ENCODE measurements around the gene HNRNPA1.

DNA sequence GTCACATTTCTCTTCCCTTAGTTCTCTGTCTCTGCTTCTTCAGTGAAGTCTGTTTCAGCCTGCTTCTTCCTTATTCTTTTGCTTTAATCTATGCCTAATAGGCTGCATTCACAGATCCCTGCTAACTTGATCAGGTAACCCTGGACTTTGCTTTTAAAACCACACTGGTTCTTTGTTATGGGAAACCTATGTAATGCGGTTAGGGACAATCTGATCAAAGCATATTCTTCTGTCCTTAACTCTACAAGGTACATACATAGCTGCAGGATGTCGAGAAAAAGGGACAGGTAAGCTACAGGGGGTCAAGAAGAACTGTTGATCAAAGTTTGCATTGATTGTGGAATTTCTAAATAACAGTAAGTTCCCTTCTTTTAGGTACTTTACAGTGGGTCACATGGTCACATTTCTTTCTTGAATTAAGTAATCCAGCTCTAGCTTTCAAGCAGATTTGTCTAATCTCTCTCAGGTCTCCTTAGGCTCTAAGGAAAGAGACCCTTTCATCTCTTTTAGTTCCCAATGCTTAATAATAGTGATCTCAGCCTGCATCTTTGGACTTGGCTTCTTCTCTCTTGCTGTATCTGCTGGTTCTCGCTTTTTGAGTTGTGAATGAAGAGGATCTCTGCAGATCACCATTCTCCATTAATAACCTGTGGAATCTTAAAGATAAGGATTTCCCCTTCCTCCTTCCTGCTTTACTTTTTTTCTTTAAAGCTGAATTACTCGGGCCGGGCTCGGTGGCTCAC lies 48.2 kb downstream of the HNRNPA1 start:
- TF ChIP-seq ELF4 (IDR thresholded peaks at IDR 0.05): no peak
- no peak for TF ChIP-seq FOXA1 (IDR thresholded peaks at IDR 0.05)
- TF ChIP-seq NFRKB (IDR thresholded peaks at IDR 0.05): no peak
- no peak for TF ChIP-seq SP1 (IDR thresholded peaks at IDR 0.05)
- no peak for TF ChIP-seq SUZ12 (IDR thresholded peaks at IDR 0.05)
- no peak for TF ChIP-seq ARNT (IDR thresholded peaks at IDR 0.05)
- no peak for TF ChIP-seq FOXM1 (IDR thresholded peaks at IDR 0.05; ENCODE audit: borderline replicate concordance)
- no peak for TF ChIP-seq PKNOX1 (IDR thresholded peaks at IDR 0.05)
- no peak for TF ChIP-seq L3MBTL2 (conservative IDR thresholded peaks at IDR 0.05)
- no peak for TF ChIP-seq BHLHE40 (IDR thresholded peaks at IDR 0.05; ENCODE audit: borderline replicate concordance)
- TF ChIP-seq TARDBP (IDR thresholded peaks at IDR 0.05): no peak
- no peak for TF ChIP-seq CTBP1 (IDR thresholded peaks at IDR 0.05; ENCODE audit: borderline replicate concordance)
